H4 (cell line): ENCODE results near the gene TCN2. TPM values are rescaled to one million over a fixed set of nuclear protein-coding genes. Genes with fewer than 3 reads are reported as not detected.
"Not testable (repeated sequence)": the region's sequence is repeated elsewhere in the genome, so short reads cannot be mapped to it uniquely, and the experiment has no call there.

Experiments used
- DNase-seq: peaks from one replicate; pipeline ENCODE4 v3.0.0-alpha.2; 2015; ENCODE audit warnings: low spot score
- total RNA-seq: library from RNA; depleted of rRNA; stranded (reverse); fragments of >200 nt; shearing (Covaris generic); gene quantifications from 2 replicates; pipeline ENCODE4 v1.2.3, GENCODE V29; 2014; rRNA removed

The TCN2 gene
- 6.1 and 7.6 TPM in 2 replicates for total RNA-seq

GRCh38 chr22:30606455-30607299, at the start of gene TCN2:
Gene TCN2 (plus strand): TSS chr22:30607174. CDS start chr22:30607332, 158 bp downstream.
- peak; percentile 54 for DNase-seq

GRCh38 chr22:30557243-30557642, 49.7 kb upstream of the TCN2 start:
- no peak for DNase-seq

DNA sequence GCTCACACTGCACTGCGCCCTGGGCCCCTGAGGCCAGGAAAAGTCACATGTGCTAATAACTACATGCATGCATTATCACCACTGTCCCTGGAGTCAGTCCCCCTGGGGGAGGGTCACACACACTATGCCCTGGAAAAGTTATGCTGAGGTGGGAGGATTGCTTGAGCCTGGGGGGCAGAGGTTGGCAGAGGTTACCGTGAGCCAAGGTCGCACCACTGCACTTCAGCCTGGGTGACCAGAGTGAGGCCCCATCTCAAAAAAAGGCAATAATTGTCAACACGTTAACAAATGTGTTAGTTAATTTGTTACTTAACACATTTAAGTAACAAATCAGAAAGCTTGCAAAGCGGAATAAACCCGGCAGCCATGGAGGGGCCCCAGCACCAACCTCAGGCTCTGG, 47.1 kb upstream of the TCN2 start:
- DNase-seq, result no peak

GRCh38 chr22:30560643-30561202, 46.3 kb upstream of the TCN2 start:
- not testable (repeated sequence) for DNase-seq

- DNase-seq, result no peak
These were observed 45.4 kb upstream of the TCN2 start for GRCh38 chr22:30561402-30562189.

DNA sequence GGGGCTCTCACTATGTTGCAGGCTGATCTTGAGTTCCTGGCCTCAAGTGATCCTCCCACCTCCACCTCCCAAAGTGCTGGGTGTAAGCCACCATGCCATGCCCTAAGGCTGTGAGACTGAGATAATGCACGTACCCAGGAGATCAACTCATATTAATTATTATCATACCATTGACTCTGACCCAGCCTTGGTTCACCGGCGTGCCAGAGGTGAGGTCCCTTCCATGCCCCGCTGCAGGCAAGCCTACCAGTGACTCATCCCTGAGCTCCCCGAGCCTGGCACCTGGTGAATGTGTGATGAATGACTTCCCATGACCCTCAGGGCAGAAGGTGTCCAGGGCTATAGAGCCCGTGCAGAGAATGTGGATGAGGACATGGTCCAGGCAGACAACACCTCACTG, 44.6 kb upstream of the TCN2 start:
- no peak for DNase-seq

- no peak for DNase-seq
These were observed 42.8 kb upstream of the TCN2 start for GRCh38 chr22:30564045-30564760.

- DNase-seq, result no peak
These were observed 42.2 kb upstream of the TCN2 start for GRCh38 chr22:30564761-30565119.

DNA sequence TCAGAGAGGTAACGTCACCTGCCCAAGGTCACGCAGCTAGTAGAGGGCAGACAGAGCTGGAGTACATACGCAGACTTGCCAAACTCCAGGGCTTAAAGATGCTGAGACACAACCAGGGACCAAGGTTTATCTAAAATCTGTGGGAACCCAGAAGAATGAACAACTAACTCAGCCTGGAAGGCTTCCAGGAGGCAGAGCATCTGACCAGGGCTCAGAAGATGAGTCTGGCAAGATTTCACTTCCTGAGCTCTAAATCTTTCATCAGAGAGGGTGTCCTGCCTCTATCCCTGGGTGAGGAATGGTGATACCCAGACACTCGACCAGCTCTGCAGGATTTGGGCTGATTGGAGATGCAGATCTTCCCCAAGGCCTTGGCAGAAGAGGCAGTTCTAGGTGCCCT, 41.6 kb upstream of the TCN2 start:
- no peak for DNase-seq

GRCh38 chr22:30566125-30566524, 40.8 kb upstream of the TCN2 start:
- no peak for DNase-seq

GRCh38 chr22:30567277-30567676, 39.7 kb upstream of the TCN2 start:
- not testable (repeated sequence) for DNase-seq

DNA sequence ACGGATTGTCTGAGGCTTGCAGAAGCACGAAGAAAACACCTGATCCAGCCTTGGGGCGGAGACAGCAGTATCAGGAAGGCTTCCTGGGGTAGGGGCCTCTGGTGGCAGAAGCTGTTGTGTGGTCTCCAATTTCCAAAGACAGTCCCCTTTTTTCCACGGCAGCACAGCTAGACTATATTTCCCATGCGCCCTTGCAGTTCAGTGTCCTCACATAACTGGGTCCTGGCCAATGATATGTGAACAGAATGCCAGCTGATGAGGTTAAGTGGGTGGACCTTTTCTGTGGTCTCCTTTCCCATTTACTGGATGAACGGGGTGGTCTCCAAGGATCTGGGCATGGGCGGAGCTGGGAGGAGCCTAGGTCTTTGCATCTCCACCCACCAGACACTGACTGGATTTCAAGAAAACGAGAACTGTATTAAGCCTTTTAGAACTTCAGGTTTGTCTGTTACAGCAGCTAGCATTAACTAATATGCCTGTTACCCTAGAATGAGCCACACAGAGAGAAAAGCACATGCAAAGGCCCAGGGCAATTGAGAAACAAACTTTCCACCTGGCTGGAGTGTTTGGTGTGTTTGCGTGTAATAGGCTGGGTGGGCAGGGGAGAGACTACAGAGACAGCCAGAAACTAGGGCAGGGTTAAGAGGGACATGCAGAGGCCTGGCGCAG, 38.7 kb upstream of the TCN2 start:
- DNase-seq, result no peak

- no peak for DNase-seq
These were observed 37.2 kb upstream of the TCN2 start for GRCh38 chr22:30569674-30570202.

DNA sequence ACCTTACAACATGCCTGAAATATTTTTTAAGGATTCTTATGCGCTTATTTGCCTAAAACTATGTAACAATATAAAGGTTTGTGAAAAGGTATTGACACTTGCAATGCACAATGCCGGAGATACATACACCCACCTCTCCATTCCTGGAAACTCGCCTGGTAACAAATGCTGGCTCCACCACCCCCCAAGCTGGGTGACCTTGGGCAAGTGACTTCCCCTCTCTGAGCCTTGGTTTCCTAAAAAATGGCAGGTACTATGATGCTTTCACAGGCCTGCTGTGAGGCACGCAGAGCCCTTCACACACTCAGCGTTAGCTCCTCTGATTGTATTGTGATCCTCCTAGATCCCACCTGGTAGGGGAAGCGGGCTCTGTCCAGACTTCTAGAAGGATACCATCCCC, 34.8 kb upstream of the TCN2 start:
- DNase-seq, result no peak

- no peak for DNase-seq
These were observed 34.0 kb upstream of the TCN2 start for GRCh38 chr22:30572840-30573593.

GRCh38 chr22:30573594-30574094, 33.3 kb upstream of the TCN2 start:
- no peak for DNase-seq

- no peak for DNase-seq
These were observed 32.6 kb upstream of the TCN2 start, which contains the start of gene GAL3ST1 for GRCh38 chr22:30574095-30574981. Gene GAL3ST1 (minus strand): TSS chr22:30574665. CDS start chr22:30557392, 17,273 bp downstream.

- no peak for DNase-seq
These were observed 31.8 kb upstream of the TCN2 start for GRCh38 chr22:30574997-30575671.
